HepG2 (cell line): ENCODE measurements around the gene FBXO10. TPM values are rescaled to one million over a fixed set of nuclear protein-coding genes. Genes with fewer than 3 reads are reported as not detected.

ENCODE experiments used
- ARNTL ChIP-seq: sonication (generic); formaldehyde crosslinking; IDR thresholded peaks from 2 replicates; pipeline ENCODE4 v1.4.0; 2020; ENCODE audit warnings: mild to moderate bottlenecking, missing genetic modification reagents
- CHCHD3 ChIP-seq: sonication (generic); formaldehyde crosslinking; IDR thresholded peaks from 2 replicates; pipeline ENCODE4 v1.8.0; 2022; ENCODE audit warnings: mild to moderate bottlenecking, missing genetic modification reagents, moderate library complexity
- CREM ChIP-seq, 2 experiments: sonication (generic) in 1 of 2; formaldehyde crosslinking in 1 of 2; IDR thresholded peaks; 2 replicates each; pipeline versions ENCODE4 v1.4.0 to v1.6.1; 2016 to 2020; ENCODE audit warnings: antibody characterized with exemption in 1 of 2, mild to moderate bottlenecking in 1 of 2, missing genetic modification reagents in 1 of 2
- ELF1 ChIP-seq: sonication (generic); formaldehyde crosslinking; IDR thresholded peaks from 2 replicates; pipeline ENCODE4 v1.4.0; 2020; ENCODE audit warnings: missing genetic modification reagents
- ESRRA ChIP-seq: sonication (generic); formaldehyde crosslinking; IDR thresholded peaks from 2 replicates; pipeline ENCODE4 v1.5.1; 2020; ENCODE audit warnings: mild to moderate bottlenecking, low read depth, missing genetic modification reagents
- GPBP1L1 ChIP-seq: sonication (generic); formaldehyde crosslinking; IDR thresholded peaks from 2 replicates; pipeline ENCODE4 v1.5.0; 2020; ENCODE audit warnings: mild to moderate bottlenecking, missing genetic modification reagents
- MATR3 ChIP-seq: sonication (generic); formaldehyde crosslinking; IDR thresholded peaks from 2 replicates; pipeline ENCODE4 v1.4.0; 2020; ENCODE audit warnings: missing genetic modification reagents
- MAZ ChIP-seq, 2 experiments: sonication (generic) in 1 of 2; formaldehyde crosslinking in 1 of 2; IDR thresholded peaks; 2 replicates each; pipeline versions ENCODE4 v1.5.0 to v1.6.1; 2012 to 2020; ENCODE audit warnings: low read depth in 2 of 2, mild to moderate bottlenecking in 2 of 2, borderline replicate concordance in 1 of 2, improper control_type of control experiment in 1 of 2, low read length in 1 of 2, missing genetic modification reagents in 1 of 2, moderate library complexity in 1 of 2
- PHB2 ChIP-seq: fragments of 450-650 bp; IDR thresholded peaks from 2 replicates; pipeline ENCODE4 v1.6.1; 2018; ENCODE audit not compliant: partially characterized antibody
- PHF20 ChIP-seq: sonication (generic); formaldehyde crosslinking; IDR thresholded peaks from 2 replicates; pipeline ENCODE4 v1.5.0; 2020; ENCODE audit warnings: mild to moderate bottlenecking, missing genetic modification reagents
- SNAPC5 ChIP-seq: sonication (generic); formaldehyde crosslinking; IDR thresholded peaks from 2 replicates; pipeline ENCODE4 v1.8.1; 2023; ENCODE audit warnings: mild to moderate bottlenecking, missing genetic modification reagents, borderline replicate concordance
- TOPORS ChIP-seq: sonication (generic); formaldehyde crosslinking; IDR thresholded peaks from 2 replicates; pipeline ENCODE4 v1.8.0; 2023; ENCODE audit warnings: mild to moderate bottlenecking, missing genetic modification reagents
- ZMYM4 ChIP-seq: sonication (generic); formaldehyde crosslinking; IDR thresholded peaks from 2 replicates; pipeline ENCODE4 v1.8.1; 2023; ENCODE audit warnings: mild to moderate bottlenecking, missing genetic modification reagents
- ZNF530 ChIP-seq: sonication (generic); formaldehyde crosslinking; IDR thresholded peaks from 2 replicates; pipeline ENCODE4 v1.5.0; 2020; ENCODE audit warnings: low read depth, mild to moderate bottlenecking, missing genetic modification reagents
- ZNF564 ChIP-seq: sonication (generic); formaldehyde crosslinking; IDR thresholded peaks from 2 replicates; pipeline ENCODE4 v1.8.1; 2023; ENCODE audit warnings: mild to moderate bottlenecking, missing genetic modification reagents
- ZNF772 ChIP-seq: sonication (generic); formaldehyde crosslinking; IDR thresholded peaks from 2 replicates; pipeline ENCODE4 v1.5.0; 2020; ENCODE audit warnings: mild to moderate bottlenecking, missing genetic modification reagents
- ZNF83 ChIP-seq: sonication (generic); formaldehyde crosslinking; IDR thresholded peaks from 2 replicates; pipeline ENCODE4 v1.4.0; 2020; ENCODE audit warnings: missing genetic modification reagents, mild to moderate bottlenecking, borderline replicate concordance
- ZSCAN29 ChIP-seq: sonication (generic); formaldehyde crosslinking; conservative IDR thresholded peaks from 2 replicates; pipeline ENCODE4 v1.4.0; 2020; ENCODE audit warnings: mild to moderate bottlenecking, missing genetic modification reagents
- polyA plus RNA-seq, 8 experiments: library from polyadenylated mRNA; depleted of rRNA in 3 of 8; stranded (reverse) in 7 of 8; unstranded in 1 of 8; fragments of >200 nt; fragmentation: Illumina TruSeq in 4 of 8; extraction: Trizol in 4 of 8; gene quantifications; 2 replicates each; pipeline versions ENCODE4 v1.2.1 to v1.2.3, GENCODE V29; 2011 to 2016; ENCODE audit warnings: low read depth in 4 of 8, missing spikeins in 1 of 8, mixed read lengths in 1 of 8; ENCODE audit not compliant: insufficient read depth in 1 of 8
- total RNA-seq, 5 experiments: library from RNA; depleted of rRNA; stranded (reverse); fragments of >200 nt; fragmentation: Illumina TruSeq; extraction: Trizol; gene quantifications; 2 replicates each; pipeline ENCODE4 v1.2.3, GENCODE V29; 2016; ENCODE audit warnings: low read depth in 1 of 5
- TF ChIP-seq, protein P1 (sequence below): sonication (generic); formaldehyde crosslinking; IDR thresholded peaks from 2 replicates; pipeline ENCODE4 v1.5.0; 2020; ENCODE audit warnings: mild to moderate bottlenecking, low read depth, missing genetic modification reagents, borderline replicate concordance
- TF ChIP-seq, protein P2 (sequence below): sonication (generic); formaldehyde crosslinking; IDR thresholded peaks from 2 replicates; pipeline ENCODE4; 2020; ENCODE audit warnings: missing genetic modification reagents, mild to moderate bottlenecking, borderline replicate concordance
- TF ChIP-seq, protein P3 (sequence below): IDR thresholded peaks from 2 replicates; pipeline ENCODE4 v1.6.1; 2012; ENCODE audit warnings: low read length, improper control_type of control experiment

Gene FBXO10
- total and polyA plus RNA-seq, 2 of the 13 experiments (the other 11 are each of a cell fraction or from before 2014, with no cell fraction given), result 3.1 to 5.1 TPM

DNA sequence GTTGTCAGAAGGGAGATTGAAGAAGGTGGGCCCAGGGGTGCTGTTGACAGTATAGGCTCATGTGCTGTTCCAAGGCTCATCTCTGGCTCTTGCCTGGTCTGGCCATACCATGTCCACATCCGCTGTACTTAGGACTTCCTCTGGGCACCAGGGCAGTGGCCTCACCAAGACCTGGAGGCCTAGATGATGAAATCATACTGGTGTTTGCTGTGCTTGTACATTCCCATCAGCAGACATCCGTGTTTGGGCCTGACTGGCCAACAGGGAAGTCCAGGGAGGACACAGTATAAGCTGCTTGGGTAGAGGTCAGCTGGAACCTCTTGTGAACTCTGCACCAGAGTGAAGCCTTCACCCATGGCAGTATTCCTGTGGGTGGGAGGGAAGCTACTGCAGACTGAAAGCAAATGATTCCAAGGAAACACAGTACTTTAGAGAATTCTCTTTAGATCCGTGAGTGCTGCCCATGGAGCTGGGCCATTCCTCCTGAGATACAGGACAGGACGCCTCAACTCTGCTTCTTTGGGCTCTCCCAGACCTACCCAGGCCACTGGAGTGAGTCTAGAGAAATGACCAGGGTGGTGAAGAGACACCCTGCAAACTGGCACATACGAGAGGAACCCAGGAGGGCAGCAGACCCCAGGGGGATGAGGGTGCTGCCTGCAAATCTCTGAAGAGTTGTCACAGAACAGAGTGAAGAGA, 67.9 kb downstream of the FBXO10 start (continued):
- no peak for TF ChIP-seq GPBP1L1 (CRISPR knock-in tag)
- TF ChIP-seq, protein P1, sequence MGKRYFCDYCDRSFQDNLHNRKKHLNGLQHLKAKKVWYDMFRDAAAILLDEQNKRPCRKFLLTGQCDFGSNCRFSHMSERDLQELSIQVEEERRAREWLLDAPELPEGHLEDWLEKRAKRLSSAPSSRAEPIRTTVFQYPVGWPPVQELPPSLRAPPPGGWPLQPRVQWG (CRISPR knock-in tag), result no peak
- no peak for TF ChIP-seq TOPORS (CRISPR knock-in tag)
- no peak for TF ChIP-seq PHB2
- peak; percentile 84 for TF ChIP-seq ARNTL (CRISPR knock-in tag)
- TF ChIP-seq CREM (IDR thresholded peaks at IDR 0.05), result peak; percentile 67; the same call in 1 of the 2 replicates
- no peak for TF ChIP-seq CREM (CRISPR knock-in tag; IDR thresholded peaks at IDR 0.05)
- TF ChIP-seq, protein P2, sequence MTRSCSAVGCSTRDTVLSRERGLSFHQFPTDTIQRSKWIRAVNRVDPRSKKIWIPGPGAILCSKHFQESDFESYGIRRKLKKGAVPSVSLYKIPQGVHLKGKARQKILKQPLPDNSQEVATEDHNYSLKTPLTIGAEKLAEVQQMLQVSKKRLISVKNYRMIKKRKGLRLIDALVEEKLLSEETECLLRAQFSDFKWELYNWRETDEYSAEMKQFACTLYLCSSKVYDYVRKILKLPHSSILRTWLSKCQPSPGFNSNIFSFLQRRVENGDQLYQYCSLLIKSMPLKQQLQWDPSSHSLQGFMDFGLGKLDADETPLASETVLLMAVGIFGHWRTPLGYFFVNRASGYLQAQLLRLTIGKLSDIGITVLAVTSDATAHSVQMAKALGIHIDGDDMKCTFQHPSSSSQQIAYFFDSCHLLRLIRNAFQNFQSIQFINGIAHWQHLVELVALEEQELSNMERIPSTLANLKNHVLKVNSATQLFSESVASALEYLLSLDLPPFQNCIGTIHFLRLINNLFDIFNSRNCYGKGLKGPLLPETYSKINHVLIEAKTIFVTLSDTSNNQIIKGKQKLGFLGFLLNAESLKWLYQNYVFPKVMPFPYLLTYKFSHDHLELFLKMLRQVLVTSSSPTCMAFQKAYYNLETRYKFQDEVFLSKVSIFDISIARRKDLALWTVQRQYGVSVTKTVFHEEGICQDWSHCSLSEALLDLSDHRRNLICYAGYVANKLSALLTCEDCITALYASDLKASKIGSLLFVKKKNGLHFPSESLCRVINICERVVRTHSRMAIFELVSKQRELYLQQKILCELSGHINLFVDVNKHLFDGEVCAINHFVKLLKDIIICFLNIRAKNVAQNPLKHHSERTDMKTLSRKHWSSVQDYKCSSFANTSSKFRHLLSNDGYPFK (CRISPR knock-in tag), result peak; percentile 48; the same call in 1 of the 2 replicates
- TF ChIP-seq ZNF530 (CRISPR knock-in tag), result no peak
- no peak for TF ChIP-seq MAZ (IDR thresholded peaks at IDR 0.05; ENCODE audit: borderline replicate concordance, low read depth, low read length)
- TF ChIP-seq MAZ (CRISPR knock-in tag; IDR thresholded peaks at IDR 0.05; ENCODE audit: low read depth), result peak; percentile 58
- peak; percentile 95 for TF ChIP-seq ZSCAN29 (CRISPR knock-in tag)
- TF ChIP-seq CHCHD3 (CRISPR knock-in tag), result 0 out of 2 replicates have a peak, but pooled peaks have one; percentile 28
- peak; percentile 79; the same call in 1 of the 2 replicates for TF ChIP-seq ZNF564
- TF ChIP-seq ELF1 (CRISPR knock-in tag), result peak; percentile 82
- no peak for TF ChIP-seq ZNF83 (CRISPR knock-in tag)
- TF ChIP-seq SNAPC5 (CRISPR knock-in tag), result peak; percentile 83; the same call in 1 of the 2 replicates
- TF ChIP-seq, protein P3, sequence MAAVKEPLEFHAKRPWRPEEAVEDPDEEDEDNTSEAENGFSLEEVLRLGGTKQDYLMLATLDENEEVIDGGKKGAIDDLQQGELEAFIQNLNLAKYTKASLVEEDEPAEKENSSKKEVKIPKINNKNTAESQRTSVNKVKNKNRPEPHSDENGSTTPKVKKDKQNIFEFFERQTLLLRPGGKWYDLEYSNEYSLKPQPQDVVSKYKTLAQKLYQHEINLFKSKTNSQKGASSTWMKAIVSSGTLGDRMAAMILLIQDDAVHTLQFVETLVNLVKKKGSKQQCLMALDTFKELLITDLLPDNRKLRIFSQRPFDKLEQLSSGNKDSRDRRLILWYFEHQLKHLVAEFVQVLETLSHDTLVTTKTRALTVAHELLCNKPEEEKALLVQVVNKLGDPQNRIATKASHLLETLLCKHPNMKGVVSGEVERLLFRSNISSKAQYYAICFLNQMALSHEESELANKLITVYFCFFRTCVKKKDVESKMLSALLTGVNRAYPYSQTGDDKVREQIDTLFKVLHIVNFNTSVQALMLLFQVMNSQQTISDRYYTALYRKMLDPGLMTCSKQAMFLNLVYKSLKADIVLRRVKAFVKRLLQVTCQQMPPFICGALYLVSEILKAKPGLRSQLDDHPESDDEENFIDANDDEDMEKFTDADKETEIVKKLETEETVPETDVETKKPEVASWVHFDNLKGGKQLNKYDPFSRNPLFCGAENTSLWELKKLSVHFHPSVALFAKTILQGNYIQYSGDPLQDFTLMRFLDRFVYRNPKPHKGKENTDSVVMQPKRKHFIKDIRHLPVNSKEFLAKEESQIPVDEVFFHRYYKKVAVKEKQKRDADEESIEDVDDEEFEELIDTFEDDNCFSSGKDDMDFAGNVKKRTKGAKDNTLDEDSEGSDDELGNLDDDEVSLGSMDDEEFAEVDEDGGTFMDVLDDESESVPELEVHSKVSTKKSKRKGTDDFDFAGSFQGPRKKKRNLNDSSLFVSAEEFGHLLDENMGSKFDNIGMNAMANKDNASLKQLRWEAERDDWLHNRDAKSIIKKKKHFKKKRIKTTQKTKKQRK, result no peak
- TF ChIP-seq MATR3, result no peak
- TF ChIP-seq ESRRA (CRISPR knock-in tag), result peak; percentile 94
- TF ChIP-seq PHF20 (CRISPR knock-in tag), result peak; percentile 46; the same call in 1 of the 2 replicates
- peak; percentile 82 for TF ChIP-seq ZMYM4 (CRISPR knock-in tag)
- peak; percentile 88 for TF ChIP-seq ZNF772 (CRISPR knock-in tag)
